ENCODE results near the gene RAB15.
"Not testable (repeated sequence)": the region's sequence is repeated elsewhere in the genome, so short reads cannot be mapped to it uniquely, and the experiment has no call there.

RAB15 gene

DNA sequence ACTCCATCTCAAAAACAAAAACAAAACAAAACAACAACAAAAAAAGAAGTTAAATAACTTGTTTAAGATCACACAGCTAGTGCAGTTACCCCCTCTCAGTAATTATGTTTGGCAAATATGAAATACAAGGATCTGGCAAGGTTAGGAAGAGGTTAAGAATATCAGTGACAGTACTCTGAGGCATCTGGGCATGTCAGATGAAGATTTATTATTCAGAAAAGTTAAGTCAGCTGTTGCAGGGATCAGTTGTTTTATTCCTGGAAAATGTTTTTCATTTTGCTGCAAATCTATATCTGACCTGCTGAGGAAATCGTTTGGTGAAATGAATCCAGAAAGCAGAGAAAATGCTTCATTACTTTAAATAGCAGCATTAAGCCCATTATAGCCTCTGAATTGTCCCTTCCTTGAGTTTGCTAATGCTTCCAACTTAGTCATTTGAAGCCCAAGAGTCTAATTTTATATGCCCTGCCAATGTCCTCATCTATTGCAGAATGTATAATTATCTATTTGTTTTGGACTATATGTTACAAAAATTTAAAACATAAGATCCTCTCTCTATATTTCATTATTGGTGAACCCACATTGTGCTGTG is 37.7 kb downstream of the RAB15 start:
- no peak for DNase-seq

DNA sequence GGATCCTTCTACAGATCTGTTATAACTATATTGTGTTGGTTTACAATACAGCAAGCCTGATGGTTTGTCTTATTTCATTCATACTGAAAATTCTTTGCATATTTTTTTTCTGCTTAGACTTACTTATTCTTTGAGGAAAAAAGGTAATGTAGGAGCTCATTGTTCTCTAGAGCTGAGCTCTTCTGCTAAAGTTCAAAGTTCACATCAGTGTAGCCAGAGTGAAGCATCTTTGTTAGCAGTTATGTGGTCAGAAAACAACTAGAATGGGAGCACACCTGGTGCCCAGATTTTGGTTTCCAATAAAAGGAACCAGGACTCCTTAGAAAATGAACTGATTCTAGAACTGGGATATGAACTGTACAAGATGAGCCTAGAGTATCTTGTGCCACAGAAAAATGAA is 39.9 kb downstream of the RAB15 start:
- DNase-seq = no peak

DNA sequence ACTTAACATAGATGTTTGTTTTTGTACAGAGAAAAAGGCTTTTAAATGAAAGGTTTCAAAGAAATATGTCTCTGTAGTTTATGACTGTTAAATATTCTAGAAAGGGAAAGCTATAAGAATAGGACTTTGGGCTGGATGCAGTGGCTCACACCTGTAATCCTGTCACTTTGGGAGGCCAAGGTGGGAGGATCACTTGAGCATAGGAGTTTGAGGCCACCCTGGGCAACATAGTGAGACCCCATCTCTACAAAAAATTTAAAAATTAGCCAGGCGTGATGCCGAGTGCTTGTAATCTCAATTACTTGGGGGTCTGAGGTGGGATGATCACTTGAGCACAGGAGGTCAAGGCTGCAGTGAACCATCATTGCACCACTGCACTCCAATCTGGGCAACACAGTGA is 41.0 kb downstream of the RAB15 start:
- DNase-seq = no peak

DNA sequence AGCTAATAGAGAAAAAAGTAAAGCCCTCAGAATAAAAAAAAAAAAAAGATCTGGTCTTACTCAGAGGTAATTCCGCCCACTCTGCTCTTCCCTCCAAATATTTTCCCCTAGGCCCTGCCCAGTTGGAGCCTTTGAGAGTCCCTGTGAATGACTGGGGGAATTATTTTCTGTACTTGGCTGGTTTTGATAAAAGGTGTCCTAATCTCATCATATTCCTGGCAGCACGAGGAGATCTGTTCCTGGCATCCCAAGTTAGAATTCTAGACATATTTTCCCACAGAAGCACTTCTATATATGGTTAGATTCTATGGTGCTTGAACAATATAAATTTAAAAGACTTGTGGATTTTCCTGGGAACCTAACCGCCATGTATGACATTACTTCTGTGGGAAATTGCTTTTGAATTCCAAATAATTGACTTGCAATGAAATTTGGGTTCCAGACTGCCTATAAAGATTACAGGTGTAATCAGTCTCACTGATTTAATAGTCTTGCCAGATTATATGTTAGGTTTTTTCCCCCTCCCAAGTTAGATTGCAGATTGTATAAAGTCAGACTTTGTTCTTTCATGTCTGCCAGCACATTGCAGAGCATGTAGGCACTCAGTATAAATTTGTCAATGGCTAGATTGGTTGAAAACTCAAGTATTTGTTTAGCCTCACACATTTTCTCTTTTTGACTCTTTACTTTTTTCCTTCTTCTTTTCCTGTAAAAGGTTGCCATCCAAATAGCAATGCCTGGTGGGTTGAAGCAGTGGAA is 41.9 kb downstream of the RAB15 start:
- DNase-seq = no peak

DNA sequence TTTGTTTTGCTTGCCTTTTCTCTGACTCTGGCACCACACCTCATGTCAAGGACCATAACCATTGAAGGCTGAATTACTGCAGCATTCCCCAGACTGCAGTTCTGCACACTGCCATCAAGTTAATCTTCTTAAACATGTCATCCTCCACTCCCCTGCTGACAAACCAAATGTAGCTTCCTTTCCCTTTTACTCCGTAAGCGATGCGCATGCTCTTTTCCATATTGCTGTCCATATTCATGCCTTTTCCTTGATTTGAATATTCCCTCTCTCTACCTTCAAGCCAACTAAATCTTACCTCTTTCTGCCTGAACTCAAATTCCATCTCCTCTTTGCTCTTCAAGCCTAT is 43.1 kb downstream of the RAB15 start:
- no peak for DNase-seq

DNA sequence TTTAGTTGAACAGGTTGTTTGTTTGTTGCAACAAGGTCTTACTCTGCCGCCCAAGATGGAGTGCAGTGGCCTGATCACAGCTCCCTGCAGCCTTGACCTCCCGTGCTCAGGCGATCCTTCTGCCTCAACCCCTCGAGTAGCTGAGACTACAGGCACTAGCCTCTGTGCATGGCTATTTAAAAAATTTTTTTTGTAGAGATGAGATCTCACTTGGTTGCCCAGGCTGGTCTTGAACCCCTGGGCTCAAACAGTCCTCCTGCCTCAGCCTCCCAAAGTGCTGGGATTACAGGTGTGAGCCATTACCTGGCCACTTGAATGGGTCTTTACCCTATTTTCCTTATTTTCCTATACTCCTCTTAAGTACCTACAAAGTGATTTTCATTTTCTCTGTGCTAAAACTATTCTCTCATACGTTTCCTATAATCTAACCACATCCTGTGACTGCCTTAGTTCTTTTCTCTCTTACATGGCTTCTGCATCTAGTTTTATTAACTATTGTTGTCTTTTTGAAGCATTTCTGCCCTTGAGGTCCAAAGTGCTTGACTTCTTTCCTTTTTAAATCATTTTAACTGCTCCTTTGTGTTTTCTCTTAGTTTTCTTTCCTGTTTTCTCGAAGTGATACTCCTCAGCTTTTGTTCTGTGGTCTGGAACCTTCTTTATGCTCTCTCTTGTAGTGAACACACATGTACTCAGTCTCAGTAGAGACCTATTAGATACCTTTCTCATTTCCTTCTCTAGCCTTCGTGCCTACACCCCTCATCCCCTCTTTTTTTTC is 43.7 kb downstream of the RAB15 start:
- DNase-seq = no peak

DNA sequence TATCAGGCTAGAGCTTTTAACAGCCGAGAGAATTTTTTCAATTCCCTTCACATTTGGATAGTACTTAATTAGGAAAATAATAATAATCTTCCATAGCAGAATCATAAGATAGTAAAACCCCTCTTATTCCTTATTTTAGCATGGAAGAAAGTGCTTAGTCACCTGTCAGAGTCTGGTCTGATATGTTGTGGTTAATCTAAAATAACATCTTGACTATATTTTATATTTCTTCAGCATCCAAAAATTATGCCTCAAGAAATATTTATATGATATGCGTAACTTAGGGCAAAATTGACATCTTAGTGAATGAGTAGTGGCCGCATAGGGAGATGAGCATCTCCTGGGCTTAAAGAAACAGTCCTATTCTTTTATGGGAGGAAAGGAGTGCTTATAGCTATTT is 45.1 kb downstream of the RAB15 start:
- no peak for DNase-seq

DNA sequence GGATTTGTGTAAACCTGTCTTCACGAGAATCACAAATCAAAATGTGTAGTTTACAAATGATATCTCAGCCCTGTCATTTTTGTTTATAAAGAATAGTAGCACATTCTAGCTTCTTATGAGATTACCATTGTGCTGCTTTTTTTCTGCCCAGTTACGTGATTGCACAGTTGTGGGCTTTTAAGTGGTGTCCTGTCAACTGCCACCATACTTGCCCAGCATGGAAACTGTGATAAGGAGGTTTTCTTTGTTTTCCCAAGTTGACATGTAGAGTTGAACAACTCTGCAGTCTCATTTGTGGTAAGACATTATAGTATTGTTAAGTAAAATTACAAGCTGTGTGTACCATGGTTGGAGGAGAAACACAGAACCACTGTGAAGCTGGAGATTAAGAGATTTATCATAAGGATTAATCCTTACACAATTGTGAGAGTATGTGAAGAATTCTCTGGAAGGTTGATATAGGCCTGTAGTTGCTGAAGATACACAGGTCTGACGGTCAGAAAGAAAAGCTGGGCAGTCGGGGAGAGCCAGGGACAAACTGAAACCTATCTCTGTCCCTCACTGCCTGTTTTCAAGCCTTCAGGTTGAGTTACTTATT is 45.6 kb downstream of the RAB15 start:
- no peak for DNase-seq

DNA sequence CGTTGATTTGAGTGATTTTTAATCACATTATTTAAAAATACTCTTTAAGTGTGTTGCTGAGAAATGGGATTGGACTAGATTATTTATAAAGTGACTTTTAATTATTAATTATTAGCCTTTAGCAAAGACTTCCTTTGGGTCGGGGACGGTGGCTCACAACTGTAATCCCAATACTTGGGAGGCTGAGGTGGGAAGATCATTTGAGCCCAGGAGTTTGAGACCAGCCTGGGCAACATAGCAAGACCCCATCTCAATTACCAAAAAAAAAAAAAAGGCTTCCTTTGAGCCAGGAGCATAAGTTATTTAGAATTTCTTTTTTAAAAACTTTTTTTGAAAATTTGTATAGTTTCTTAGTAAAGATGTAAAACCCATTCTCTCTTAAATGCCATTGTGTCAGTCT is 49.1 kb downstream of the RAB15 start:
- DNase-seq = no peak

DNA sequence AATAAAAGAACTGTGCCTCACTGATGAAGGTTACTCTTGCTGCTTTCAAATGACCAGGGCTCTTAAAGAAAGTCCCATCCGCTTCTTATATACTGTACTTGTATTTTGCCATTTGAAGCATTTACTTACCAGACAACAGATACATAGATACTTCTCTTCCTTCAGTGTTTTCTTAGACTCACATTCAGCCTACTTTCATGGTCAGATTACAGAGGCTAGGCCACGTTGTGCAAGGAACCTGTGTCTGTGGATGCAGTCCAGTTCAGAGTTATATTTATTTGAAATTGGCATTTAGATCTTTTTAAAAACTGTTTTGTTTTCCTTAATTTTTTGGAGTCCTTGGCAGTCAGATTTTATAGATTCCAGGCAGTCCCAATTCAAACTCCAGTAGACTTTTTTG is 51.7 kb downstream of the RAB15 start:
- DNase-seq = no peak

DNA sequence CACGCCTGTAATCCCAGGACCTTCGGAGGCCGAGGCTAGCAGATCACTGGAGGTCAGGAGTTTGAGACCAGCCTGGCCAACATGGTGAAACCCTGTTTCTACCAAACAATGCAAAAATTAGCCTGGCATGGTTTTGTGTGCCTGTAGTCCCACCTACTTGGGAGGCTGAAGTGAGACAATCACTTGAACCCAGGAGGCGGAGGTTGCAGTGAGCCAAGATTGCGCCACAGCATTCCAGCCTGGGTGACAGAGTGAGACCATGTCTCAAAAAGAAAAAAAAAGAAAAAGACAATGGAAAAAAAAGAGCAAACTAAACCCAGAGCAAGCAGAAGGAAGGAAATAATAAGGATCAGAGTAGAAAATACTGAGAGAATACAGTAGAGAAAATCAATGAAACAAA is 52.5 kb downstream of the RAB15 start:
- no peak for DNase-seq

DNA sequence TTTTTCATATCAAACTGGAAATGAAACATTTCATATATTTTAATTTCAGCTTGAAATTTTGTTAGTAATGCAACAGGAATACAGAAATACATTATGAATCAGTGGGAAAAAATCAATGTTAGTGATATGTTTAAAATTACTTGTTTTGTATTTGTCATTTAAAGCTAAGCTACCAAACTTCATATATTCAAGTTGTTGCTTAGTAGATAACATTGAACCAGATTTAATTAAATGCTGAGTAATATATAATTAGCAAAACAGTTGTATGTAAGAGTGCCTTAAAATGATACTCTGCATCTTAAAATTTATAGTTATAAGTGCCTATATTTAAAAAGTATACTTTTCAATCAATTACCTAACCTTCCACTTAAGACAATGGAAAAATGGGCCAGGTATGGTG is 52.9 kb downstream of the RAB15 start:
- no peak for DNase-seq

DNA sequence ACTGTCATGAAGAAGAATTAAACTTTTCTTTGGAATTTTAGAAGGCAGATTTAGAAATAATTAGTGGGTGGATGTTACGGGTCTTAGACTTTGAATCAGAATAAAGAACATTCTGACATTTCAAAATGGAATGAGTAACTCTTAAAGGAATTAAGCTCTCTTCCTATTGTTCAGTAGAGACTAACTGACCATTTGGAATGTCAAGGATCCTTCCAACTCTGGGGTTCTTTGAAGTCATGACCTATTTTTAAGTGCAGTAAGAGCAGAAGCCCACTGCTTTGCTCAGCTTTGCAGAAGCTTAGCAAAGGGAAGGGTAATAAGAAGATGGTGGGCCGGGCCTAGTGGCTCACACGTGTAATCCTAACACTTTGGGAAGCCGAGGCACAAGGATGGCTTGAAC is 53.9 kb downstream of the RAB15 start:
- DNase-seq = no peak

DNA sequence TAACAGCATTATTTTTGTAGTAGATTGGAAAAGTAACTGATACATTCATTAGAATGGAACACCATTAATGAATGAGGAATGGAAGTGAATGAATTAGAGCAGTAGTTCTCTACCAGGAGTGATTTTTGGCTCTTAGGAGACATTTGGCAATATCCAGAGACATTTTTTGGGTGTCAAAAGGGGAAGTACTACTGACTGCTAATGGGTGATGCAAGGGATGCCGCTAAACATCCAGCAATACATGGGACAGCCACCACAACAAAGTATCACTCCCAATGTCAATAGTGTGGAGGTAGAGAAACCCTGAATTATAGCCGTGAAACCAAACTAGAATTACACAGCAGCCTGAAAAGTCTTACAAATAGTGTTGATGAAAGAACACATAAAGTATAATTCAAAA is 56.3 kb downstream of the RAB15 start:
- DNase-seq = no peak

DNA sequence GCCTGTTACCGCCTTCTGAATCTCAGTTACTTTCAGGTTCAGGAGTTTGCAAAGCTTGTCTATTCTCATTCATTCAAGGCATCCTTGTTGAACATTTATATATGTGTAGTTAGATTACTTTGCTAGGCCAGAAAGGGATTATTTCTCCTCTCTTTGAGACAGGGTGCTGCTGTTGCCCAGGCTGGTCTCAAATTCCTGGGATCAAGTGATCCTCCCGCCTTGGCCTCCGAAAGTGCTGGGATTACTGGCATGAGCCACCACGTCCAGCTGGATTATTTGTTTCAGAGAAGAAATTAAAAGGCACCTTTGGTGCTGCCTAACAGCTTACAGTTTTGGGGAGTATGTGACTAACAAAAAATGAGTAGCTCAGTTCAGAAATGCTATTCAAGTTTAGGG is 57.1 kb downstream of the RAB15 start:
- DNase-seq = no peak

DNA sequence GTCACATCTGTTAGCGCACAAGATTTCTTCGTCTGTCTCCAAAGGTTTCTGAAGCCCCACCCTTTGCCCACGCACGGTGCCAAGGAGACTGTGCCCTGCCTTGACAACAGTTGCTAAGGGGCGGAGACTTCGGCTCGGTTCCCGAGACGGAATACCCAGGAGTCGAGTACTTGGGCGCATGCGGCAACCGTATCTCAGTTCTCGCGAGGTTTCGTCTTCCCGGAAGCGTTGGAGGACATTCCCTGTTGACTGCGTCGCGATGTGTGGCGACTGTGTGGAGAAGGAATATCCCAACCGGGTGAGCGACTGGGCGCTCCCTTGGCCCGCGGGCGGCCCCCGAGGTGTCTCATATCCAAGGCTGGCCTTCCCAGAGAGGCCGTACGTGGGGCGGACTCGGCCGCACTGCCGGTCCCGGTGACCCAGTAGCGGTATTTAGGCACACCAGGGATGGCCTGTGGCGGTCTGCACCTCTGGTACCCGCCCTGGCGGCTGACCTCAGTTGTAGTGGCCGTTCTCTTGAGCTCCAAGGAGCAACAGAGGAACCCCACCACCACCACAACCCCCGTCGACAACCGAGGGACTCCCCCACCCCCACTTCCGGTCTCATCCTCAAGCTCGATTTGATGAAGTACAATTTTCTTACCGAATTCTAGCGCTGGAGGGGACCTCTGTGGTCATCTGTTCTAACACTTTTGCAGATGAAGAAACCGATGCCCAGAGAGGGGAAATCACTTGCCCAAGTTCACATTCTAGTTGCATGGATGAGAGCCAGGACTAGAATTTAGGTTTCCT is 57.7 kb downstream of the RAB15 start, which contains the start of gene CHURC1:
Gene CHURC1, plus strand, starts transcription at position 219 of the 792 bp plus-strand sequence. Its CDS starts 41 bp downstream, at position 260.
- peak; percentile 98 to 99 for DNase-seq

DNA sequence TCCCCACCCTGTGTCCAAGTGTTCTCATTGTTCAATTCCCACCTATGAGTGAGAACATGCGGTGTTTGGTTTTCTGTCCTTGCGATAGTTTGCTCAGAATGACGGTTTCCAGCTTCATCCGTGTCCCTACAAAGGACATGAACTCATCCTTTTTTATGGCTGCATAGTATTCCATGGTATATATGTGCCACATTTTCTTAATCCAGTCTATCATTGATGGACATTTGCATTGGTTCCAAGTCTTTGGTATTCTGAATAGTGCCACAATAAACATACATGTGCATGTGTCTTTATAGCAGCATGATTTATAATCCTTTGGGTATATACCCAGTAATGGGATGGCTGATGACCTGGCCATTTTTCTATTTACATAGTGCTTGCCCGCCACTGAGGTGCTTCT is 58.7 kb downstream of the RAB15 start:
- not testable (repeated sequence) for DNase-seq

DNA sequence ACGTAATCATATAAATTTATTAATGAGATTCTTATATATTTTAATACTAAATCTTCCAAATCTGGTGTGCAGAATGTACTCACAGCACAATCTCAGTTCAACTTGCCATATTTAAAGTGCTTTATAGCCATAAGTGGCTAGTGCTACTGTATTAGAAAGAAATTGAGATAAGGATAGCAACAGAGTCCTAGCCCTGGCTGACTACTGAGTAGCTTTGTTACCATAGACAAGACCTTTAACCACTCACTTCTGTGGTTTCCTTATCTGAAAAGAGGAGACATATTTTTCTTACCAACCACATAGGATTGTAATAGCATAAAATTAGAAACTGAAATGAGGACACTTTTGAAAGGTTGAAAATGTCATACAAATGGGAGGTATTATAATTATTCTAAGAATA is 59.9 kb downstream of the RAB15 start:
- no peak for DNase-seq

DNA sequence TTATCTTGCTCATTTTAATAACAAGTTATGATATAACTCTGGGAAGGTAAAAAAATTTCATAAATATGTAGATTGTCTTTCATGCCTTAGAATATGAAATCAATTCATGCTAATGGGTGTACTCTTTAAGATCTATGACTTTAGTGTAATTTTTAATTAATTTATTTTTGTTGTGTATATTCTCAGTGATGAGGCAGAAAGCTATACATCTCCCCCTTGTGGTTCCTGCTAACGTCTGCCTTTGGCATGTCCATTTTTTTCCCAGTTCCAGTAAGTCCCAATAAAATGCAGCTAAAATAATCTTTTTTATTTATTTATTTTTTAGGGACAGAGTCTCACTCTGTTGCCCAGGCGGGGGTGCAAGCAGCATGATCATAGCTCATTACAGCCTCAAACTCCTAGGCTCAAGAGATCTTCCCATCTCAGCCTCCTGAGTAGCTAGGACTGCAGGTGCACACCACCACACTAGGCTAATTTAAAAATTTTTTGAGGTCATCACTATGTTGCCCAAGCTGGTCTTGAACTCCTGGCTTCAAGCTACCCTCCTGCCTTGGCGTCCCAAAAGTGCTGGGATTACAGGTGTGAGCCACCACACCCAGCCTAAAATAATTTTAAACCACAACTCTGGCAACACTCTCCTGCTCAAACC is 61.2 kb downstream of the RAB15 start:
- peak in 1 of 2 experiments; percentile 49 for DNase-seq

DNA sequence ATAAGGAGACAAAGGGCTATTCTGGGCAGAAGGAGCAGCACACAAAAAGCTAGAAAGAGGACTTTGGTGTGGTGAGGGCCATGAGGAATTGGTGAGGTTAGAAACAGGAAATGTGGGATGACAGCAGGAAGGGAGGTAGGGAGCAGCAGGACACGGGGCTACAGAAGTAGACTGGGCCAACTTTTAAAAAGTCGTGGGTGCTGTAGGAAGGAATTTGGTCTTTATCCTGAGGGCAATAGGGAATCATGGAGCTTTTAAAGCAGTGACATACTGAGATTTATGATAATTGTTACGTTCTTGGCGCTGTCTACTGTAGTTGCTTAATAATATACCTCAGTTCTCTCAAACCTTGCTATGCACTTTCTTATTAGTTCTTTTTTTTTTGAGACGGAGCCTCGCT is 66.1 kb downstream of the RAB15 start:
- no peak for DNase-seq

DNA sequence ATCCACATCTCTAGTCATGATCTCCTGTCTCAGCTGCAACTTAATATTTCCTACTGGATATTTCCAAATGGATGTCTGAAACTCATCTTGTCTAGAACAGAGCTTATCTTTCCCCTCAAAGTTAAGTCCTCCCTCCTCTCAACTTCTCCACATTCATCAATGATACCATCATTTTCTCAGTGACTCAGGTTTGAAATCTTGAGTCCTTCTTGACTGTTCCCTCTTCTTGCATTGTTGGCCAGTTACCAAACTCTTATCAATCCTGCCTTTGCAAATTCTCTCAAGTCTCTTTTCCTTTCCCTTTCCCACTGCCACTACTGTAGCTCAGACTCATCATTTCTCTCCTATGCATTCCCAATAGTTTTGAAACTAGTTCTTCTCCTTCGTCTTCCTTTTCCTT is 72.2 kb downstream of the RAB15 start:
- DNase-seq = no peak

All from NCI-H526 (cell line).